Hematopoietic multipotent progenitor cell treated with erythropoietin and hydrocortisone succinate and interleukin-3 and kit ligand, for 17 days (in vitro differentiated cells): ENCODE results near the gene PLEKHA6.
"Not testable (repeated sequence)": the region's sequence is repeated elsewhere in the genome, so short reads cannot be mapped to it uniquely, and the experiment has no call there.

Experiments
- DNase-seq: peaks from one replicate; pipeline ENCODE4 v3.0.0-alpha.2; 2015; ENCODE audit warnings: low spot score

The PLEKHA6 gene

DNA sequence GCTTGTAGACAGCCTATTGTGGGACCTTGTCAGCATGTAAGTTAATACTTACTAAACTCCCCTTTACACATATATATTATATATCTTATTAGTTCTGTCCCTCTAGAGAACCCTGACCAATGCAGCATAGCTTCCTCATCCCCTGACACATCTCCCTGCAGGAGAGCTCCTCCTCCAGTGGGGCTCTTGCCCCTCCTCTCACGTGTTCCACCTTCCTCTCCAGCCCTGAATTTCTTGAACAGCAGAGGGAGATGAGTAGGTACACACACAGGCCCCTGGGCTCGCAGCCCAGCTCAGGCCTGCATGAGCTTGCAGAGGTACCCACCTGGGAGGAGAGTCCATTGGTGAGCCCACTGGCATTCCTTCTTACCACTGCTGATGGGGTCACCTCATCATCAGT, 118.7 kb downstream of the PLEKHA6 start:
- no peak for DNase-seq

DNA sequence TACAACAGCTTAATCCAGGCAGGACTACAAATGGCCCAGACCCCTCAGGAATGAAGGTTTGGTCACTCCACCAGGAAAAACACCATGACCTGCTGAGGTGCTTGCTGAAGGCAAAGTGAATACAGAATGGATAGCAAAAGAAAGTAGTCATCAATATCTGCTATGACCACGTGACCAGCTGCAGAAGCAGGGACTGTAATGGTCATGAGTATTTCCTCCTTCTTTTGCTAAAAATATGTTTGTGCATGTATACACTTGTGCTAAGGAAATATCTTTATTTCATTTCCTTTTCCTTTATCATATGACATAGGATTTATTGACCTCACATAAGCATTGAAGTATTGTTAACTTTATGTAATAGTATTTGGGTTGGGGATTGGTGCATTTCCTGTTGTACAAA, 119.5 kb downstream of the PLEKHA6 start:
- no peak for DNase-seq

DNA sequence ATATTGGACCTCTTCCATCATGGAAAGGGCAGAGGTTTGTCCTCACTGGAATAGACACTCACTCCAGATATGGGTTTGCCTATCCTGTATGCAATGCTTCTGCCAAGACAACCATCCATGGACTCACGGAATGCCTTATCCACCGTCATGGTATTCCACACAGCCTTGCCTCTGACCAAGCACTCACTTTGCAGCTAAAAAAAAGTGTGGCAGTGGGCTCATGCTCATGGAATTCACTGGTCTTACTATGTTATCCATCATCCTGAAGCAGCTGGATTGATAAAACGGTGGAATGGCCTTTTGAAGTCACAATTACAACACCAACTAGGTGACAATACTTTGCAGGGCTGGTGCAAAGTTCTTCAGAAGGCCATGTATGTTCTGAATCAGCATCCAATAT, 120.3 kb downstream of the PLEKHA6 start:
- DNase-seq: not testable (repeated sequence)

DNA sequence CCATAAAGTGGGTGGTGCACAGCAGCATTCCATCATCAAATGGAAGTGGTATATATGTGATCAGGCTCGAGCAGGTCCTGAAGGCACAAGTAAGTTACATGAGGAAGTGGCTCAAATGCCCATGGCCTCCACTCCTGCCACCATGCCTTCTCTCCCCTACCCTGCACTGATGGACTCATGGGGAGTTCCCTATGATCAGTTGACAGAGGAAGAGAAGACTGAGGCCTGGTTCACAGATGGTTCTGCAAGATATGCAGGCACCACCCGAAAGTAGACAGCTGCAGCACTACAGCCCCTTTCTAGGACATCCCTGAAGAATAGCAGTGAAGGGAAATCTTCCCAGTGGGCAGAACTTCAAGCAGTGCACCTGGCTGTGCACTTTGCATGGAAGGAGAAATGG, 121.2 kb downstream of the PLEKHA6 start:
- not testable (repeated sequence) for DNase-seq

DNA sequence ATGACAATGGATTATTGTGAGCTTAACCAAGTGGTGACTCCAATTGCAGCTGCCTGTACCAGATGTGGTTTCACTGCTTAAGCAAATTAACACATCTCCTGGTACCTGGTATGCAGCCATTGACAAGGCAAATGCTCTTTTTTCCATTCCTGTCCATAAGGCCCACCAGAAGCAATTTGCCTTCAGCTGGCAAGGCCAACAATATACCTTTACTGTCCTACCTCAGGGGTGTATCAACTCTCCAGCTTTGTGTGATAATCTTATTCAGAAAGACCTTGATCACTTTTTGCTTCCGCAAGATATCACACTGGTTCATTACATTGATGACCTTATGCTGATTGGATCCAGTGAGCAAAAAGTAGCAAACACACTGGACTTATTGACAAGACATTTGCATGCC, 122.2 kb downstream of the PLEKHA6 start:
- not testable (repeated sequence) for DNase-seq

DNA sequence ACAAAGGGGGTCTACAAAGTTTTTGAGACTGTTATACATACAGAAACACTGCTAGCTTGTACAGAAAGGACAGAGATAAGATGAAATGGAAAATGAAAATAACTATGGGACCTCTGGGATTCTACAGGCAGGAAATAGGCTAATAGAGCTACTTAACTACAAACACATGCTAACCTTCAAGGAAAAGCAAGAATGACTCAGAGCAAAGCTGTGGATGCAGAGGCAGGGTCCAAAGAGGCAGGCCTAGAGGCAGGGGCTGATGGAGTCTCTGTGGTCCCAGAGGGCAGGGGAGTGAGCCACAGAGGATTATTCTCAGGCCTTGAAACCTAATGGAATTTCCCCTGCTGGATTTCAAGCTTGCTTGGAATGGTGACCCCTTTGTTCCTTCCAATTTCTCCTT, 127.2 kb downstream of the PLEKHA6 start:
- no peak for DNase-seq

DNA sequence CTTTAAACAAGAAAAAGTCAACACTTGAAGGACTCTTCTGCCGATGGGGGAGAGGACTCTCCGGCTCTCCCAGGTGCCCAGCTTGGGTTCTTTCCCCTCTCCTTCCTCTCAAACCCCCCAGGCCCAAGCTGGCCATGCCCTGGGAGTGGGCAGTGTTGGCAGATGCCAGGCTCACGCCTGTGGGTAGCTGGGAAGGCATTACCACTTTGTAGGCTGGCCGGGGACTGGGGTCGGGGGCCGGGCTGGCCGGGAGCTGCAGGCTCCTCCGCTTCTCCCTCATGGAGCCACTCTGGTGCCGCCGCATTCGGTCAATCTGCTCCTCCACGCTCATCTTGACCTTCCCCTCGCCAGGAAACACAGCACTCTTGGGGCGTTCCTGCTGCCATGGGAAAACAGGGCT, 129.5 kb downstream of the PLEKHA6 start:
- no peak for DNase-seq

DNA sequence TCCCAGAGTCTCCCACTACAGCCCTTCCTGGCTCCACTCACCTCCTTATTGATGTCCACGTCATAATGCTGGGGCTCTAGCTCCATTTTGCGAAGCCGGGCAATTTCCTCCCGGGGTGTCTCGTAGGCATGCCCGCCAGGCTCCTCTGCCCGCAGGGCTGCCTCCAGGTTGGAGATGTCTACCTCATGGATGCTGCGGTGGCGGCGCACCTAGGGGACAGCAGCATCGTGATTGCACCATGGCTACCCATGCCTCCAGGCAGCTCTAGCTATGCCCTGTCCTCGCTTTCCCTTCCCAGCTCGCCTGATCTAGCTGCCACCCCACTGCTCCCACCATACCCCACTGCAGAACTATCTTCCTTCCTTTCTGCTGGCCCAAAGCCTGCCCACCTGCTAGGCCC, 130.8 kb downstream of the PLEKHA6 start:
- DNase-seq: no peak

DNA sequence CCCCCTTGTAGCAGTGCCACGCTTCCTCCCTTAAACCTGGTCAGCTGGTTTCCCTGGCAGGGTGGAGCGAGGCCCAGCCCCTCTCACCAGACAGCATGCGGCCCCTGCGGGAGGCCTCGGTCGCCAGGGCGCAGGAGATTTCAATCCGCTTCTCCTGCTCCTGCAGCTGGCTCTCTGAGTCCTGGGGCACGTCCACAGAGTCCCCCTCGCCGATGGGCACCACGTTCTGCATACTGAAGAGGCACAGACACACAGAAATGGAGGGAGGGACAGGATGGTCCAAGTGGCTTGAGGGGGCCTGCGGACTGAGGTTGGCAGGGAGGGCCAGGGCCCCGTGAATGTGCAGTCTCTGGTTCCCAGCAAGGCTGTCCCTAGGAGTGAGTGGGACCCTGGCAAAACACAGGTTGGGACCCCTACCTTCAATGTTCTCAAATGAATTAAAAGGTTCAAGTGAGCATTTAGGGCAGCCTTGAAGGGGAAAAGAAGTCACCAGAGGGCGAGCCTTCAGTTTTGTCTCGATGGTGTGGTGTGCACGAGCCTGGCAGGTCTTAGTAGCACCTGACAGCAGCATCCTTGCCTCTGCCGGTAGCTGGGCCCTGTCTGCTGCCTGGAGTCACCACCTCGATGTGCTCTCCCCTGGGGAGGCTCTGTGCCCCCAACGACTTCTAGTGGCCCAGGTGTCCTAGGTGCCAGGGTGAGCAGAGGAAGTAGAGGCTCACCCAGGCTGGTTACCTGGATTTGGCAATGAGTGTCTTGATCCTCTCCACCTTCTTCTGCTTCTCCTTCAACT, 131.5 kb downstream of the PLEKHA6 start:
- DNase-seq: no peak

DNA sequence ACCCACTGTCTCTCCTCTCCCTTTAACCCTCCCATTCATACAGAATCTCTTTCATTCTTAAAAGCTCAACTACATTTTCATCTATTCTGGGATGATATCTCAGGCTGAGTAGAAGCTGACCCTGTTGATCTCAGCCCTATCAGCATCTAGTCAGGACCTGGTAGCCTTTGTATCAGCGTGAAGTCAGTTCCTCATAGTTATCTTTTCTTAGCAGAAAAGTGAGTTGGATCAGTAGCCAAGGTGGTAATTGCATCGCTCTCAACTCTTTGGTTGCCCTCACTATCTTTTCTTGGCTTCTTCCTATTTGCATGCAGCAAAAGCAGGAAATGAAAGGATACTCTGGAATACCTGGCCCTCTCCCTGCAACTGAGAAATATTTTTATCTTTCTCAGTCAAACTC, 132.4 kb downstream of the PLEKHA6 start:
- no peak for DNase-seq

DNA sequence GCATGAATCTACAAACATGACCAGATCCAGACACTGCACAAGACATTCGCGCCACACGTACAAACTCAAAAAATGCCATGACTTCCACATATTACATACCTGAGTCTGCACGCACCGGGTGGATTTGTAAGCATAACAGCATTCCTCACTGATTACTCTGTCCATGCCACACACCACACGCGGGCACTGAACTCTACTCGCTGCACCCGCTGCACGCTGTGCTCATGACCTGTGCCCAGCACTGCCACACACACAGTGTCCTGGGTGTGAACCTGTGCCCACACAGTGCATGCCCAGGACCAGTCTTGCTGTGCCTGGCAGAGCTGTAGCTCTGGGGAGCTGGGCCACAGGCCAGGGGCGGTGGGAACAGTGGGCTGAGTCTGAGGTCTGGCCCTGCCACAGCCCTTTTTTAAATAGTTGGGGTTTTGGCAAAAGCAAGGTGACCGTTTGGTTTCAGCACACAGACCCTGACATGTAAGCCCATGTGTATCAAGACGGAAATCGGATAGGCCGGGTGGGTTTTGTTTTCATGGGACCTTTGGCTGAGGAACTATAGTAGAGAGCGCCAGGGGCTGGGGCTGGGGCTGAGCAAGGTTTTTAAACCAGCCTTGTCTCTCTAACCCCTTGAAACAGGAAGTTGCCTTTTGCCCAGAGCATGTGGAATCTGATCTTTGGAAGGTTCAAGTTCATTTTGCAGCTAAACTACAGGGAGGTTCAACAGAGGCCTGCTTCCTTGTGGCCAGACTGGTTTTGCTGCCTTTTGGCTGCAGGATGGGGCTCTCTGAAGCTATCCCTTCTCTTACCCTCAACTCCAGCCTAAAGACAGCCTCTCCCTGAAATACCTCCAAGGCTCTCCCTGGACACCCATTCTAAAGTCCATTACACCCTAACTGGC, 133.6 kb downstream of the PLEKHA6 start:
- no peak for DNase-seq

DNA sequence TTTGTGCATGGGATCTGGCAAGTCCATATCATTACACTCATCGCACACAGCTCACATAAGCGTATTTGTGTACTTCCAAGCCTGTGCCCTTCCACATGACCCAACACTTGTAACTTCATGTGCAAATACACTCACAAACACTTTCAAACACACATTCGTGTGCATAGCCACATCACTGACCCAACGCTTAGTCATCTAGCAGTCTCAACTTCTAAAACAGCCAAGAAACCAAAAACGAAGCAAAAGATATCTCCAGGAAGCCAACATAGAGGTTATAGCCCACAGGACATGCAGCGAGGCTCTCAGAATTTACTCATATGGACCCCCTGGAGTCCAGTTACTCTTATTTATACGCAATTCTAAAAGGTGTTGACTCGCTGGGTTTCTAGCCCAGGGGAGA, 135.1 kb downstream of the PLEKHA6 start:
- DNase-seq: no peak

DNA sequence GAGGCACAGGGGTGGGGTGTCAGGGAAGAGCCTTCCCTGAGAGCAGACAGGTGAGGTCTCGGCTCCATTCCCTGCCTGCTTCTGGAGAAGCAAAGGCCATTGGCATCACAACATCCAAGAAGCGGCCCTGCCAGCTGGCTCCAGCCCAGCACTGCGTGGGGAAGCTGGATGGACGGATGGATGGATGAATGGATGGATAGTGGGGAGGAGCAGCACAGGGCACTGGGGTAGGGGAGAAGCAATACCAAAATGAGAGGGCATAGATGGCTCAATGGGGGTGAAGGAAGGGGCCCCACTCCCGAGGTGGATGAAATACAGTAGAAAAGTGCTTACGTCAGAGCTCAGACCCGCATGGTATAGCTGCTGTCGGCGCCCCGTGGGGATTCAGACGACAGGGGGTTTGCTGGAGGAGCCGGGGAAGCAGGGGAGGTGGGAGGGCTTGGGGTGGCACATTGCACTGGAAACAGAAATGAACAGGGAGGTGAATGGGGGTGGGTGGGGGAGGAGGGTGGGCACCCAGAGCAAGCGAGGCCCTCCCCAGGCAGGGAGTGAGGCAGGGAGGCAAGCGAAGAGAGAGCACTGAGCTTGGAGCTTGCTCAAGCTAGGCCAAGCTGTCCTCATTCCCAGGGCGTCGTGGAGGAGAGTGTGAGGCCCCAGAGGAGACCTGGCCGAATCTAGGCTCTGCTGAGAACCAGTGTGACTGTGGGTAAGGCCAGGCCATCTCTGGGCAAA, 136.4 kb downstream of the PLEKHA6 start:
- no peak for DNase-seq

DNA sequence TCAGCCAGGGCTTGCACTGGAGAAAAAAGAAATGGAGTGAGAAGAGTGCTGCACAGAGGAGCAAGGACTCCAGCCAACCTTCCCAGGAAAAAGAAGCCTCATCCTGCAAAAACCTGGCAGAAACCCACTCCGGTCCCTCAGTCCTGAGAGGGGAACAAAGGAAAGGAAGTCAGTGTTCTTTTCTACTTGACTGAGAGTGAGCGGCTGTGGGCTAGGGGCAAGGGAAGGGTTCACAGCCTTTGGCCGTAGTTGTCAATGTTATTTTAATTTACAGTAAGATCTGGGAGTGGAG, 137.0 kb downstream of the PLEKHA6 start:
- no peak for DNase-seq

DNA sequence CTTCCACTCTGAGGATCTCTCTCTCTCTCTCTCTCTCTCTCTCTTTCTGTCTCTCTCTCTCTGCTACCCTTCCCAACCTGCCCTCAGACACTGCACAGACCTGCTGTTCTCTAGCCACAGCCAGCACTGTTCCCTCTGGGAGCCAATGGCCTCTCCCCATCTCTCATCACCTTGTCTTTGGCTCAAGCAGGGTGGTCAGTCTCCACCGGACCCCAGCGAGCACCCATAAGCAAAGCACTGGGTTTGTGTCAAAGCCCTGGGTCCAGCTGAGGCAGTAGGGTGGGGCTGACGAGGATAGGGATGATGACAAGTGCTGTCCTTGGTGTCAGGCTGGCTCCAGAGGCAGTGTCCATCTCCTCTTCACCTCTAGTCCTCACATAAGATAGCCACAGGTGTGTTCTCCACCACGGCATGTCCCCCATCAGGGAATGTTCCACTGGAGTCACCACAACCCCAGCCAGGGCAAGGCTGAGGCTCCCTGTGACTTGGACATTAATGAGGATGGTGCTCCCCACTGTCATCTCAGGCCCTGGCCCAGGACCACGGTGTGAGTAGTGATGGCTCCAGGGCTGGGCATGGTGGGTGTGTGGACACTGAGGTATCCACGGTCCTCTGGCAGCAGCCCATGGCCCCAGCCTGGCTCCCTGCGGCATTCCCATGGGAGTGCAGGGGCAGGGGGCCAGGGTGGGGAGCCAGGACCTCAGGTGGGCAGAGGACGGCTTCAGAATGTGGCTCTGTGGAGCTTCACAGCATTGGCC, 137.5 kb downstream of the PLEKHA6 start:
- DNase-seq: no peak

DNA sequence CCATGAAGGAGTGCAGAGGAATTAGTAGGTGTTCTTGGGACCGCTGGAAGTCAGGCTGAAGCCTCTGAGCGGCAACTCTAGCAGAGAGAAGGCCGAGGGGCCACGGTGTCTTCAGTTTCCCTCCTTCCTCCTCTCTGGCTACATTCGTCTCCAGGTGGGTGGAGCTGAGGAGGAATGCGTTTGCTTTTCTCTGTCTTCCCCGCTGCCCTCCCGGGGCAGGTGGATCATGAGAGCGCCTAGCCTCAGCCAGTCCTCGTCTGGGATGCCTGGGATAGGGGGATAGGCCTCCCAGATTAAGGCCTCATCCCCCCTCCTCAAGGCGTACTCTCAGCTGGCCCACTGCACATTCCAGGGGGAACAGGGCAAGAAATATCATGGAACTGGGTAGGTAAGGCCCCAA, 138.5 kb downstream of the PLEKHA6 start:
- no peak for DNase-seq

DNA sequence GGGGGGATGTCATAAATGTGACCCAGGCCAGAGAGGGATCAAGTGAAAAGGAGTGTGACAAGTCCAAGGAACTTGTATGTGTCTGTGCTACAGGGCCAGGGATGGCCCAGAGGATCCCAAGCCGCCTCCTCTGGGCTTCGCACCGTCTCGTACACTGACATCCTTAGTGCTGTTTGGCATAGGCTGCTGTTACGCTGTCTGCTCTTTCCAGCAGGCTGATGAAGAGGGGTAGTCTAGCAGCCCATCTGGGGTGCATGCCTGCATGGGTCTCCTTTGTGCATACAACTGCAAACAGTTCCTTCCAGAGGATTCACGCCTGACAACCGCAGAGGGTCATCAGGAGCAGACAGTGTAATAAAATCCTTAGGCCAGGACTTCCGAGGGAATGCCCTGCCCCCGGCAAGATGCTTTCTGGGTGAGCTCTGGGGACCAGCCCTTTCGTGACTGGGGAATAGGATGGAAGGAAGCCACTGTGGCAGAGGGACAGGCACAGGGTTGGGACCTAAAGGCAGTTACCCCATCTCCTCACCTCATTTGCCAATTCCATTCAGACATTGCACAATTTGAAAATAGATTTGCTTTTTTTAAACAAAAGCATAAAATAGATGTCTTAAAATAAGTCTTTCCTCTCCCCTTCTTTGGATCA, 139.6 kb downstream of the PLEKHA6 start:
- DNase-seq: no peak

DNA sequence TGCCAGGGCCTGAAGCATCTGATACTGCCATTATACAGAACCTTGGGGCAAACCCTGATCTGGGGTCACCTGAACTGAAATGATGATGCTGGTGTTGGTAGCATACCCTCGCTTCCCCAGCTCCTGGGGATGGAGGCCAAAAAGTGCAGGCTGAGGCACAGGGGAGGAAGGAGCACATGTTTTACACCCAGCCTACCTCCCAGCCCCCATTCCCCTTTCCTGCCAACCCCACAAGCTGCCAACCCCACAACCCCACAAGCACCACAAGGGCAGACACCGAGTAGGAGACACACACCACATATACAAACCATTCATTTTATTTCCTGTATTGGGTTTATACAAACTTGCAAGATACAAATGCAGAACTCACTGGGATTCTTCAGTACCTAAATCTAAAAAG, 141.2 kb downstream of the PLEKHA6 start:
- DNase-seq: no peak

DNA sequence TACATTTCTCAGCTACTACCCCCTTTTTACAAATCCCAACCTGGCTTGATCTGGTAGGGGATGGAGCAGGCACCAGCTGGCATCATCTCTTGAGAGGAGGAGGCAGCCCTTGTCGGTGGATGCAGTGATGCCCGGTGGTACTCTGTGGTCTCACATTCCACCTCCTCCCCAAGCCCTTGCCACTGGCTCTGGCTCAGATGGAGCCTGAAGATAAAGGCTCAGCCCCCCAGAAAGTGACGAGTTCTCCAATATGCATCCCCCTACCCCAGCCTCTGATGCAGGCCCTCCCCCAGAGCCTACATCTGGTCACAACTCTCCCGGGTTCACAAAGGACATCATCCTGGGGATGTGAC, 142.1 kb downstream of the PLEKHA6 start:
- DNase-seq: no peak

DNA sequence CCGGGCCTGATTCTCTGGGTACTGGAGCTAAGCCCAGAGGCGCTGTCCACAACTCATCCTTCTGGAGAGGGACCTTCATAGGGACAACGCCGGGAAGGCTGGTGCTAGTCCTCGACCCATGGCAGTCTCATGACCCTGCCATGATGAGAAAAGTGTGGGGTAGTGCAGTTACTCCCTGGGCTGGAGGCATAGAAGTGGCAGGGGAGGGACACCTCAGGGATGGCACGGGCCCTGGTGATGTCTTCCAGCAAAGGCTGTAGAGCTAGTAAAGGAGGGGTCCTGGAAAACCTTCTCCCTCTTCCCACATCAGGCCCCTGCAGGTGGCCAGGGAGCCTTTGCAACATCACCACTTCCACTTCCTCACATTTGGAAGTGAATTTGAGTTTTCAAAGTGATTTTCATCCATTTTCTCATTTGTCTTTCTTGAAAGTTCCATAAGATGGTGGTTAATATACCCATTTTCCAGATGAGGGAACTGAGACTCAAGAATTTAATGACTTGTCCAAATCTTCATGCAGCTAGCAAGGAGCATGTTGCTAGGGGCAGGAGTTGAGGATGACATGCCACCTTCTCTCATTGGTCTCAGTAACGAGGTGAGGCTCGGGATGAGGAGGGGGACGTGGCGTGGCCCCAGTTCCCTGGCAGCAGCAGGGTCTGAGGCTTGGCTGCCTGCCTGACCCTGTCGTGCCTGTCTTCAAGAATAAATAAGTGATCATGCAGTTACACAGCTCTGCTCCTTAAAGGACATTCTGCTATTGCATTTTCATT, 142.7 kb downstream of the PLEKHA6 start:
- no peak for DNase-seq

DNA sequence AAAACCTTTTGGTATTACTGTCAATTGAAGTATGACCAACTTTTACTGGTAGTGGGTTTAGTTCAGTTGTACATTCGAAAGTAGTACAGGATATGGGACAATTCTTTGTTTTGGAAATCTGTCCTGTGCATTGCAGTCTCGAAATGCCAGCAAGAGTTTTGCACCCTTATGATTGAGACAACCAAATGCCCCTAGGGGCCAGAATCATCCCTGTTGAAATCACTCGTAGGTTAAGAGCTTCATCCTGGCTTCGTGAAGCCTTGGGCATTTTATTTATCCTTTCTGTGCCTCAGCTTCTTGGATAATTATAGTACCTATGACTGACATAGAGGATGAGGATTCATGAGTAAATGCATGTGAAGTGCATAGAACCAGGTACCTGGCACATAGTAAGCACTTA, 143.5 kb downstream of the PLEKHA6 start:
- no peak for DNase-seq
